CD14-positive monocyte (primary cell): ENCODE data around the gene PPP1R12B. TPM values are rescaled to one million over a fixed set of nuclear protein-coding genes. Genes with fewer than 3 reads are reported as not detected.
A peak's percentile ranks its signal among the peaks of the same experiment; 100 is the strongest.

Experiments
- DNase-seq, 3 donors: peaks; one replicate each; pipeline ENCODE4 v3.0.0-alpha.2; 2011 to 2022
- H2AFZ ChIP-seq: 2 replicates; pipeline ENCODE4 v1.6.0; 2012; ENCODE audit warnings: mild to moderate bottlenecking, low read depth, low read length, inconsistent platforms; ENCODE audit not compliant: insufficient read depth, poor library complexity, severe bottlenecking
- H3K27ac ChIP-seq, 2 donors: 1 replicate in 1 of 2; 2 replicates in 1 of 2; pipeline ENCODE4 v1.5.1; 2012 to 2013; ENCODE audit warnings: low read length in 2 of 2, control low read depth in 1 of 2, inconsistent platforms in 1 of 2, low read depth in 1 of 2, mild to moderate bottlenecking in 1 of 2
- H3K27me3 ChIP-seq, 2 donors: one replicate each; pipeline versions ENCODE4 v1.6.0 to v1.6.1; 2011 to 2013; ENCODE audit warnings: low read length in 2 of 2; ENCODE audit not compliant: control insufficient read depth in 2 of 2, insufficient read depth in 2 of 2
- H3K36me3 ChIP-seq, 2 donors: replicated peaks in 1 of 2; 1 replicate in 1 of 2; 2 replicates in 1 of 2; pipeline versions ENCODE4 v1.5.1 to v1.6.1; 2012 to 2013; ENCODE audit warnings: low read length in 2 of 2, control low read depth in 1 of 2, inconsistent platforms in 1 of 2, mild to moderate bottlenecking in 1 of 2; ENCODE audit not compliant: insufficient read depth in 2 of 2, control insufficient read depth in 1 of 2
- H3K4me1 ChIP-seq, 2 donors: 1 replicate in 1 of 2; 2 replicates in 1 of 2; pipeline versions ENCODE4 v1.5.1 to v1.6.1; 2012 to 2013; ENCODE audit warnings: low read length in 2 of 2, control low read depth in 1 of 2, inconsistent platforms in 1 of 2, mild to moderate bottlenecking in 1 of 2, moderate library complexity in 1 of 2; ENCODE audit not compliant: insufficient read depth in 2 of 2, control insufficient read depth in 1 of 2
- H3K4me2 ChIP-seq: replicated peaks from 2 replicates; pipeline ENCODE3; 2012; ENCODE audit warnings: low read length, moderate library complexity, mild to moderate bottlenecking; ENCODE audit not compliant: poor library complexity, severe bottlenecking; ENCODE audit errors: extremely low read depth
- H3K4me3 ChIP-seq, 3 experiments: fragments of 200-600 bp in 1 of 3; sonication (generic) in 1 of 3; replicated peaks in 1 of 3; 1 replicate in 2 of 3; 2 replicates in 1 of 3; pipeline ENCODE4 v1.5.1; 2011 to 2013; ENCODE audit warnings: low read length in 3 of 3, mild to moderate bottlenecking in 3 of 3, control low read depth in 2 of 3, low read depth in 2 of 3, inconsistent platforms in 1 of 3, moderate library complexity in 1 of 3
- H3K79me2 ChIP-seq: 2 replicates; pipeline ENCODE4 v1.6.0; 2012; ENCODE audit warnings: mild to moderate bottlenecking, control low read depth, inconsistent platforms, low read length, moderate library complexity; ENCODE audit not compliant: insufficient read depth
- H3K9ac ChIP-seq: 2 replicates; pipeline ENCODE4 v1.6.0; 2017; ENCODE audit warnings: low read length, mild to moderate bottlenecking; ENCODE audit not compliant: insufficient read depth, poor library complexity, severe bottlenecking
- H3K9me3 ChIP-seq, 2 donors: replicated peaks in 1 of 2; 1 replicate in 1 of 2; 2 replicates in 1 of 2; pipeline versions ENCODE4 v1.5.1 to v1.6.1; 2012 to 2013; ENCODE audit warnings: low read length in 2 of 2, control low read depth in 1 of 2; ENCODE audit not compliant: control insufficient read depth in 1 of 2, insufficient read depth in 1 of 2
- H4K20me1 ChIP-seq: 2 replicates; pipeline ENCODE4 v1.6.0; 2012; ENCODE audit warnings: mild to moderate bottlenecking, low read length, control low read depth, moderate library complexity; ENCODE audit not compliant: insufficient read depth
- H3K27ac Mint-ChIP-seq, 7 donors: one replicate each; pipeline ENCODE4 v1.8.0; 2020; ENCODE audit warnings: mild to moderate bottlenecking in 7 of 7, mixed read lengths in 7 of 7, moderate library complexity in 6 of 7, inconsistent platforms in 2 of 7
- H3K27me3 Mint-ChIP-seq, 3 donors: one replicate each; pipeline ENCODE4 v1.8.0; 2021 to 2022; ENCODE audit warnings: low read depth in 3 of 3, mild to moderate bottlenecking in 3 of 3, mixed read lengths in 3 of 3, moderate library complexity in 3 of 3, inconsistent platforms in 1 of 3
- H3K36me3 Mint-ChIP-seq, 2 donors: one replicate each; pipeline ENCODE4 v1.8.0; 2020; ENCODE audit warnings: mixed read lengths in 2 of 2, inconsistent platforms in 1 of 2, mild to moderate bottlenecking in 1 of 2
- H3K4me1 Mint-ChIP-seq: one replicate; pipeline ENCODE4 v1.8.0; 2020; ENCODE audit warnings: mild to moderate bottlenecking, mixed read lengths
- H3K4me3 Mint-ChIP-seq, 2 donors: one replicate each; pipeline ENCODE4 v1.8.0; 2020; ENCODE audit warnings: mild to moderate bottlenecking in 2 of 2, mixed read lengths in 2 of 2, moderate library complexity in 1 of 2
- H3K9me3 Mint-ChIP-seq, 7 donors: one replicate each; pipeline ENCODE4 v1.8.0; 2020 to 2022; ENCODE audit warnings: mixed read lengths in 7 of 7, mild to moderate bottlenecking in 6 of 7, moderate library complexity in 6 of 7, inconsistent platforms in 2 of 7
- CTCF ChIP-seq: fragments of 200-600 bp; IDR thresholded peaks from one replicate; pipeline ENCODE4 v1.8.0; 2022; ENCODE audit warnings: antibody characterized with exemption, mild to moderate bottlenecking
- WGBS: methylation state at CpG from one replicate; pipeline ENCODE4 v1.1.5; 2013; ENCODE audit warnings: missing lambda C conversion rate; ENCODE audit not compliant: insufficient coverage; 5-methylcytosine and 5-hydroxymethylcytosine counted together
- intact Hi-C, 2 donors: fragments of 100-400 bp; cut with micrococcal nuclease; formaldehyde crosslinking; loops; one replicate each; pipeline versions ENCODE4 v1.15.0 to v1.15.1; 2023
- polyA plus RNA-seq, 3 donors: library from polyadenylated mRNA; depleted of rRNA in 1 of 3; unstranded in 2 of 3; stranded (reverse) in 1 of 3; fragments of 300-500 nt in 2 of 3; fragments of >200 nt in 1 of 3; fragmentation: Illumina TruSeq in 2 of 3; gene quantifications; 1 replicate in 2 of 3; 2 replicates in 1 of 3; pipeline ENCODE4 v1.2.3, GENCODE V29; 2012 to 2021

The PPP1R12B gene
- polyA plus RNA-seq, 3 donors: 1.3 to 12.2 (median 1.7) TPM

- Histone ChIP-seq H3K27ac (no peak overlapping the region), H3K9me3 (no peaks in the 10 kb centered on the region), H2AFZ (no peak overlapping the region), H4K20me1 (peaks cover 36% of the 10 kb centered on the region), H3K4me1 (peaks cover 5 to 9% of the 10 kb centered on the region in 2 donors), H3K27me3 (peaks cover 16% of the 10 kb centered on the region in 2 donors), H3K79me2 (no peaks in the 10 kb centered on the region), H3K4me3 (no peak overlapping the region), H3K4me2 (no peak overlapping the region), H3K9ac (no peak overlapping the region), H3K36me3 (peaks cover 11 to 65% of the 10 kb centered on the region in 2 donors)
- H3K27ac Mint-ChIP-seq: no peak overlapping the region
- H3K9me3 Mint-ChIP-seq: peaks cover 0 to 3% (median 0%) of the 10 kb centered on the region in 7 donors
- no peak for TF ChIP-seq CTCF
- no peak overlapping the region for H3K4me3 Mint-ChIP-seq
- peaks cover 10 to 51% (median 32%) of the 10 kb centered on the region in 3 donors for H3K27me3 Mint-ChIP-seq
- peaks cover 76 to 79% of the 10 kb centered on the region in 2 donors for H3K36me3 Mint-ChIP-seq
- 80% methylated on average over 1 of the region's 2 CpGs for WGBS
- DNase-seq: no peak
- intact Hi-C loops: no loop called here
- peaks cover 6% of the 10 kb centered on the region for H3K4me1 Mint-ChIP-seq
These were observed 228.9 kb downstream of the PPP1R12B start for GRCh38 chr1:202577381-202577780.

- Mint-ChIP-seq H3K4me3 (peak overlapping the region in 1 of 2 donors; percentile 58), H3K4me1 (peaks cover 6% of the 10 kb centered on the region), H3K36me3 (peaks cover 76% of the 10 kb centered on the region in 2 donors), H3K27ac (no peak overlapping the region), H3K27me3 (peaks cover 10 to 53% (median 28%) of the 10 kb centered on the region in 3 donors), H3K9me3 (peaks cover 0 to 3% (median 0%) of the 10 kb centered on the region in 7 donors)
- no peak for TF ChIP-seq CTCF
- peaks cover 33% of the 10 kb centered on the region for H4K20me1 ChIP-seq
- H3K27me3 ChIP-seq: peaks cover 16 to 18% of the 10 kb centered on the region in 2 donors
- no peak overlapping the region for H3K9ac ChIP-seq
- H3K4me3 ChIP-seq: no peak overlapping the region
- no peaks in the 10 kb centered on the region for H3K9me3 ChIP-seq
- H2AFZ ChIP-seq: no peak overlapping the region
- WGBS: 94% methylated on average over 2 of the region's 4 CpGs
- H3K36me3 ChIP-seq: peaks cover 11 to 62% of the 10 kb centered on the region in 2 donors
- no peak for DNase-seq
- intact Hi-C loops: no loop called here
- peaks cover 5 to 9% of the 10 kb centered on the region in 2 donors for H3K4me1 ChIP-seq
- no peaks in the 10 kb centered on the region for H3K79me2 ChIP-seq
- no peak overlapping the region for H3K4me2 ChIP-seq
- H3K27ac ChIP-seq: no peak overlapping the region
These were observed 229.6 kb downstream of the PPP1R12B start for GRCh38 chr1:202578001-202578504.
